GM21381 (cell line): ENCODE data around the gene TLL1.

ENCODE experiments used
- ATAC-seq: cut with Tn5 transposase; IDR thresholded peaks from one replicate; pipeline ENCODE4 v1.9.1; 2021; ENCODE audit warnings: mild to moderate bottlenecking, moderate library complexity; ENCODE audit not compliant: unreplicated experiment

Gene TLL1

DNA sequence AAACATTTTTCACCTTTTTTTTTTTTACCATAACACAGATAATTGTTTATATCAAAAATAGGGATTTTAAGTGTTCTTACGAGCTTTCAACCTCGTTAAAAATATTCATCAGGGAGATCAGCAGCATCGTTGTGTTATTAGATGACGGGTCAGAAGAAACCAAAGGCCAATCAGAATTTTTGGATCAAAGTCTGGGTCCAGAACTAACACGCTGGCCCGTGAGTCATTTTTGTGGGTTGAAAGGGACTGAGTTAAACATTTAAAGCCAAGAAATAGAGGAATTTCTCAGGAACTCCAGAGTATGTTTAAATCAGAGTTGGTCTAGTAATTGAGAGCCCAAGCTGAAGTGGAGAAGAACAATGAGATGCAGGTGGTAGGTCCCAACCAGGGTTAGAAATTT, 170.8 kb downstream of the TLL1 start:
- no peak for ATAC-seq

DNA sequence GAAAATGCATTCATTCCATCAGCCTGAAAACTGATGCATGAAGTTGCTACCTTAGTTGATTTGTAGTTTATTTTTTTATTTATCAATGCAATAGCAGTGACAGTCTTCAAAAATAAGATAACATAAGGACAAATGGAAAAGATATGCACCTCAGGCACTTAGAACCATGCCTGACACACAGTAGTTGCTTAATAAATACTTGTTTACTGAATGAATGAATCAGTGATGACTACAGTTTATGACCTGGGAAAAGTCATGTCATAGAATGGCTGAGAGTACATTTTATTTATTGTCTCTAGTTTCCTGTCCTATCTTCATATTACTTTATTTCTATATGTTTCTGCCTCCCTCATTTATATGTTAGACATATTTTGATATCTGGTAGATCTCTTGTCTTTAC, 171.8 kb downstream of the TLL1 start:
- no peak for ATAC-seq

DNA sequence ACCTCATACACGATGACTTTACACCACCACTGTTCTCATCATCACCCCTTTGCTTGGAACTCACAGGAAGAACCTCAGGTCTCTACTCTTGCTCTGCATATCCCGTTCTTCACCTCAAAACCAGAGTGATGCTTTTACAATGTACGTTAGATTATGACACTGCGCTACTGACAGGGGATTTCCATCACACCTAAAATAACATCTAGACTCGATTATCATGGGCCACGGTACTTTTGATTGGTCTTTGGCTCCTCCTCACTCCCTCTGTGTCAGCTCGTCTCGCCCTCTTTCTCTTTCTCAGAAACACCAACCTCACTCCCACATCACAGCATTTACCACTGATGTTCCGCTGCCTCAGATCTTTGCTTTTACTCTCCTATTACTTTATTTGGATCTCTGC, 172.4 kb downstream of the TLL1 start:
- peak; percentile 77 for ATAC-seq

DNA sequence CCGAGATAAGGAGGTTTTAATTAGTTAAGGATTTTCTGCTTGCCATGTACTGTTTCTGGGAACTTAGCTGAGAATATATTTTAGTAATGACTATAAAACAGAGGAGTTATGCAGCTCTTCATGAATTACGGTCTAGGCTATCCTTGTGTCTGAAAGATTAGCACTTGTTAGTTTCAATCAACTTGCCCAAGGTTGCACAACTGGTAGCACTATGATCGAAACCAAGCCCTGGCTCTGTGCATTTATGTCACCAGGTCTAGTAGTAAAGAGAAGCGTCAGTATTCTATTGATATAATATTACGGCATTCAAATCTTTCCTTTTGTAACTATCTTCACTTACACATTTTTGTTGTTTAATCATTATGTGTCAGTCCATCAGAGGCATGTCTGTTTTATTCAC, 176.0 kb downstream of the TLL1 start:
- no peak for ATAC-seq

DNA sequence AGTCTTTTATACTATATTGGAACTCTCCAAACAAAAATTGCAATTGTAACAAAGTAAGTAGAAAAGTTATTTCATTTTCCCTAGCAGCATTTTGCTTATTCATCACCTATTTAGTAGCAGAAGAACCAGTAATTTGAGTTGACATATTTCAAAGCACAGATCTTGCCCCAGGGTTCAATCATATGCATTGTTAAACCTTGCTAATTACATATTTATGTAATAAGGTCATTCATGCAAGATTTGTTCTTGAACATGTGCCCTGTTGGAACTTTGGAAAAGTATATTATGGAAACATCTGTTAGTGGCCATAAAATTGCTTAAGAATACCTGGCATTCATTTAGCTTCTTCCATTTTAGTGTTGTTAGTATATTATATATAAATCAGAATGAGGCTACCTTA, 191.7 kb downstream of the TLL1 start:
- no peak for ATAC-seq

DNA sequence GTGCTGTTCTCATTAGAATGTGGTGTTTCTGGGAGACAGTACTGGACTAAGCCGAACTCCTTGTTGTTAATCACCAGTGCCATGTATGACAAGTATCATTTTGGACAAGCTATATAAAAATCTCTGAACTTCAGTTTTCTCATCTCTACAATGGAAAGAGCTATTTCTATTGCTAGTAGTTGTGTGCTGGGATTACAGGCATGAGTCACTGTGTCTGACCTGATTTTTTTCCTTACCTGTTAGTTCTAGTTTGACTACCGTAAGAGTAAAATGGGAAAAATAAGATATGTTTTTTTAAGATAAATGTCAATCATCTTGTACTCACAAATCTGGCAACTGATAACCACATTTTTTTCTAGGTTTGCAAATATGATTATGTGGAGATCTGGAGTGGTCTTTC, 192.3 kb downstream of the TLL1 start:
- ATAC-seq, result no peak

DNA sequence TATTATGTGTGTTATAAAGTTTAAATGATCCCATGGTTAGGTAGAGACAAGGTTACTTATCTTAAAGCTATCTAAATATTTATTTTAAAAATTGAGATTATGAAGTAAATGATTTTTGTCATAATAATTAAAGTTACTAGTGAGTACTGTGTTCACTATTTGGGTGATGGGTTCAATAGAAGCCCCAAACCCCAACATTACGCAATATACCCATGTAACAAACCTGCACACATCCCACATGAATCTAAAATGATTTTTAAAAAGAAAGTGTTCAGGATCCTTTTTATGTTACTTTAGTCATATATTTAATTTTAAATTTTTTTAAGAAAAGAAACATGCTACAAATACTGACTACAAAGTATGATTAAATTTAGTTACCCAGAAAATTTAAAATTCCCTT, 193.9 kb downstream of the TLL1 start:
- ATAC-seq, result no peak

DNA sequence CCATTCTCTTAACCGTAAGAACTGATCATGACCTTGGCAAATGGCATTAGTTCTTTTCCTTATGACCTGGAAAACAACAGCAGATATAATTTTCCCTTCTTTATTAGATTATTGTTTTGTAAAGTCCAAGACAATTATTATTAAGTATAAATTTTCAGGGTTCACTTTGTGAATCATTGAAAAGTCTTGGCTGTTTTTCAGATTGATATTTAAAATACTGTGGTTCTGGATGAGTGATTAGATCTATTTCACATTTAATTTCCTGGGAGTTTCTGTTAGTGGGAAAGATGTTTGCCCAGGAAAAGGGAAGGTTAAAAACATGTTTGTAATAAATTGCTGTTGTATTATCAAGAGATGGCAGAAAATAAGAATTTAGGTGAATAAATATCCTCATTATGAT, 194.9 kb downstream of the TLL1 start:
- no peak for ATAC-seq

DNA sequence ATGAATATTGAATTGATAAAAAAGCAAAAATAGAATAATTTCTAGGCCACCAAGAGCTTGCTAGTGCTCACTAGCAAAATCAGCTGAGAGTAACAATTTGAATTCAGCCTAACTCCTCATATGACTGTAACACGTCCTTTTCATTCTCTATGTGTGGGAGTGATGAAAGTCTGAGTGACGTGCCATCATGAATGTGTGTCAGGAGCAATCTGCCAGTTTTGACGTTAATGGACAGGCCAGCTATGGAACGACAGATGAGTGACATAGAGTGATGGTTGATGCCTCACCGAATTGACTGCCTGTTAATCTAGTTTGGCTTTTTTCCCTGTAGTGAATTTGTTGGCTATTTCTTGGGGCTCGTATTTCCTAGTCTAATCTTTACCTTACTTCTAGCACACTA, 200.7 kb downstream of the TLL1 start:
- ATAC-seq, result no peak

DNA sequence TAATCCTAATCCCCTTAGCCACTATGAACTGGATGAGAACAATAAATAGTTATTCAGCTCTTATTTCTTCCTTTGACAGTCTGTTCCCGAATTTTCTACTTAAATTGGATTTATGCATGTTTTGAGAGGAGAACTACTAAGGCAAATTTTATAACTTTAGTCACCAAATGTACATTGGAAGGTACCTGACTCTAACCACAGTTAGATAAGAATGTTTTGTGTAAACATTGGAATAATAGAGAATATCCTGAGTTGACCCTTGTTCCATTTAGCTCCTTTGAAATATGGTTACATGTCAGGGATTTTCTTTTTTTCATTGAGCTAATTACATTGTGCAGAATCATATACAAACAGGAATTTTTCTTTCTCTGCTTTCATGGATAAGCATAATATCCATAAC, 202.6 kb downstream of the TLL1 start:
- ATAC-seq, result no peak

DNA sequence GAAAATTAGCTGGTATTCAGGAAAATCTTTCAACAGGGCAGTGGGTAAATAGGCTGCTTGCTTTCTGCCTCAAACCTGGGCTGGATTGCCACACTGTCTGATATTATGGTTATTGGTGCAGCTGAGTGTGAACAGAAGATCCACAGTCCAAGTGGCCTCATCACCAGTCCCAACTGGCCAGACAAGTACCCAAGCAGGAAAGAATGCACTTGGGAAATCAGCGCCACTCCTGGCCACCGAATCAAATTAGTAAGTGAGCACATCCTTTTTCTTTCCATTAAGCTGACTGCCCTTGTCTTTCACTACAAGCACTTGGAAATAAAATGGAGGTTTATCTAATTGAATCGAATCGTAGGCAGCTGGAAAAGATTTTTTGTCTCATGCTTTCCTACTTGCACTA, 204.7 kb downstream of the TLL1 start:
- no peak for ATAC-seq

DNA sequence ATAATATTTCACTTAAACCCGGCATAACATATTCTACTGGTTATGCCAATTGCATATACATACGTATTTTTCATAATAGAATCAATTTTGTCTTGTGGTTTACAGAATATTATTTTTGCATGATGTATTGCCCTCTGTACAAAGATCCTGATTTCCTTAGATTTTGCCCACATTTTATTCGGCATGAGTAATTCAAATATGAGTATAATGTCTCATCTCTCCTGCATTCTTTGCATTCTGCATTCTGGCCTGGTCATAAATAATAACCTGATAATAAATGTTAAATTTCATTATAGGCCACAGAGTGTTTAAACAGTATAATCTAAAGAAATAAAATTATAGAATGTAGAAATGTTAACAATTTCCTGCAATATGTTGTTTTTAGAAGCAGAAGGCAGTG, 205.3 kb downstream of the TLL1 start:
- ATAC-seq, result no peak

DNA sequence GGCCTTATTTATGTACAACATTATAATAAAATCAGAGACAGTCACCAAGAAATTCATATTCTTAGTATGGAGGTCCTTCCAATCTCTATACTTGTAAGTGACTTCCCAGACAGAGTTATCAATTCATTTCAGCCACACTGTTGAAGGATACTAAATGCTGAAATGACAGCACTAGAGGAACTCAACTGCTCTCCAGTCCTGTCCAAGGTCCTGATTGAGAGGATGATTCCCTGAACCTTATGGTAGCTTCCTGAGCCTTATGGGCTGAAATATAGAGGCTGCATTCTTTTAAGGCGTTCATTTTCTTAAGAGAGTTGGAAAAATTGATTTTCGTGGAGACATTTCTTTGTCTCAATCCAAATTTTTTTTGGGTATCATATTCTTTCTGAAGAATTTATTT, 205.9 kb downstream of the TLL1 start:
- no peak for ATAC-seq

DNA sequence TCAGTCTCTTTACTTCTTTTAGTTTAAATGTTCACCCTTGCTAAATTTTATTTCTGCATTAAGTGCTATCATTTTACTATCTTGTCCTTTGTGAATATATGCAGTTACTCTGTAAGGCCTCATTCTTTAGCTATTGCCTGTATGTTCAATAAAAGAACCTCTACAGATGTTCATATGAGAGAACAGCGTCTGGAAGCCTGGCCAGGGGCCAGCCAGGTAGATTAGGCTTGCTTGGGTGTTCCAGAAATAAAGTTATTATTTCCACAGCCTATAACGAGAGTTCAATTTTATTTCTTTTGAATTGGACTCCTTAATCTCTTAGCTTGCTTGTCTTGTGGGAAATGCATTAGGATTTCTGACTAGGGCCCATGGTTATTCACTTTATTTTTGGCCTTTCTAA, 214.5 kb downstream of the TLL1 start:
- ATAC-seq, result no peak

DNA sequence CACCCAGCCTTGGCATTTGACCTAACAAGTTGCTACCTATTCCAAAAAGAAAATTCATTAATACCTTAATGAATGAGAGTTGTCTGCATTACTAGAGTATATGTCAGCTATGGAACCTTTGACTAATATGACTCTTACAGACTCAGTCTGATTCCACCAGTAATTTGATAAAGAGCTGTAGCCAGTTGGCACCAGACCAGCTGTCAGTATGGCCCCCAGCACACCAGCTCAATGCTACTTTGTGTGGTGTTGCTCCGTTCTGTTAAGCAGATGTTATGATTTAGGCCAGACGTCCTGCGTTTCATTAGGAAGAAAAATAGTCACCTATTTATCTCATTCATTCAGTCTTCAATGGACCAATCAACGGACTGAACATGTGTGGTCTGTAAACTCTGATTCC, 215.5 kb downstream of the TLL1 start:
- ATAC-seq, result no peak

DNA sequence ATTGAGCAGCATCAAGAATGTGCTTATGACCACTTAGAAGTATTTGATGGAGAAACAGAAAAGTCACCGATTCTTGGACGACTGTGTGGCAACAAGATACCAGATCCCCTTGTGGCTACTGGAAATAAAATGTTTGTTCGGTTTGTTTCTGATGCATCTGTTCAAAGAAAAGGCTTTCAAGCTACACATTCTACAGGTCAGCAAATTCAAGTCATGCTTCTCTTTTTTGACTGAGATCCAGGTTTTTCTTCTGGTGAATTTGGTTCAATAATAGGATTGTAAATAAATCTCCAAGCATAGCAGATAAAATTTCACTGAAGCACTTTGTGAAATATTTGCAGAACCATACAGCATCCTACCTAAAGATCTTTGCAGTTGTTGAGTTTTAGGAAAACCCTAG, 218.1 kb downstream of the TLL1 start:
- ATAC-seq, result no peak

DNA sequence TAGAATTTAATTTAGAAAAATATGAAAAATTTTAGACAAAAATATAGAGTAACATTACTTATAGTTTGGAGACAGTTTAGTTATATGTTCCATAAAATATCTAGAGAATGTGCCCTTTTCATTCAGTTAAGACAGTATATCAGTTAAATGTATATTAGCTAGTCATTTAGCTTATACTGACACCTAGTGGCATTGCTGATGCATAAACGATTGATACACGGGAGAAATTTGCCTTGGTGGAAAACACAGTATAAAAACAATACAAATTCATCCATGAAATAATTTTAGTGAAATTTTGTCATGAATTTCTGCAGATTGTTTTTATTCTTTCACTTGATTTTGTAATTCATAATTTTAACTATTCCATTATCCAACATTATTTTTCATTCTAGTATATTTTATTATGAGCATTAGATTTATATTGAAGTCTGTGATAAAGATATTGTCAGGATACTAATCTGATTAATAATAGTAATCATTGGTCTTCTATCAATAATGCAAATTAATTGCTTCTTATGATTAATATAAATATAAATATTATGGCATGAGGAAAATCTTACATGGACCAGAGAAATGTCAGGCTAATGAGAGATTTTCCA, 219.0 kb downstream of the TLL1 start:
- ATAC-seq, result peak; percentile 55

DNA sequence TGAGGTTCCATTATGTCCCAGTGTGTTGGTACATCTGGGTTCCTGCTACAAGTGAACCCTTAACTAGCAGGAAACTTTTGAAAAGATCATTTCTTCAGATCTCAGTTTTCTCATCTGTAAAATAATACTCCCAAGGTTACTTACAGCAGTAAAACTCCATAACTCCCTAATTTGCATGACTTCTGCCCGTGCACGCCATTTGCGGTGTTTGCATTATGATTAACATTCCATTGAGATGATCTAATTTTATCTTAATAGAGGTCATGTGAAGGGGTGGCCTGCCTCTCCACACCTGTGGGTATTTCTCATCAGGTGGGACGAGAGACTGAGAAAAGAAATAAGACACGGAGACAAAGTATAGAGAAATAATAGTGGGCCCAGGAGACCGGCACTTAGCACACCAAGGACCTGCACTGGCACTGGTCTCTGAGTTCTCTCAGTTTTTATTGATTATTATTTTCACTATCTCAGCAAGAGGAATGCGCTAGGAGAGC, 219.8 kb downstream of the TLL1 start:
- ATAC-seq, result no peak

DNA sequence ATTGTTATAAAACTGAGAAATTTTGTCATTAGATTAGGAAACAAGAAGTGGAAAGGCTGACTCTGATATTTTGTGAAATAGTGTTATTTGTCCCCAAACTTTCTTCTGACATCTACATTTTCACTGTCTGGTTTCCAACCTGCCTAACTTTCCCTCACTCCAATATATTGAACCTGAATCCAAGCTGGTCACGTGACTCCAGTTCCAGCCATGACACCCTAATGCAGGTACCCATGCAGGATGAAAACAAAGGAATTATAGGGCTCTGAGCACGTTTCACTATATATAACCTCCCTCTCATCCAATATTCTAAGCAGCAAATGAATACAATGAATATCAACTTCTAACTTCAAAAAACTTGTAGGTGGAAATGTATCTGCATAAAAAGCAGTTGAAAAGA, 231.6 kb downstream of the TLL1 start:
- ATAC-seq, result no peak

DNA sequence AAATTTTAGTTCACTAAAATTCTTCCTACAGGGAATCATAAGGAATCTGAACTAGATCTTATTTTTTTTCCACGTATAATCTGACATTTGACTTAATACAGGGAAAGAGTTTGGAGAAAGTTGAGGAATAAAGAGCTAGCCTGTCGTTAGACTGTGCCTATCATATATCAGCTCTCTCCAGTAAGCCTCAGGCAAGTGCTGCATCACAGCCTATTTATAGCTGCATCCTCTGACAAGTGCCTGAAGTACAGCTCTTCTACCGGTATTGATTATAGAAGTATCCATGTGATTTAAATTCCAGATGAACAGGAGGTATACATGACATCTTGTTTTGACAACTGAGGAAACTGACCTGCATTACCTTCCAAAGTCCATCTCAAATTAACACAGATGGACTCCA, 248.9 kb downstream of the TLL1 start:
- no peak for ATAC-seq

DNA sequence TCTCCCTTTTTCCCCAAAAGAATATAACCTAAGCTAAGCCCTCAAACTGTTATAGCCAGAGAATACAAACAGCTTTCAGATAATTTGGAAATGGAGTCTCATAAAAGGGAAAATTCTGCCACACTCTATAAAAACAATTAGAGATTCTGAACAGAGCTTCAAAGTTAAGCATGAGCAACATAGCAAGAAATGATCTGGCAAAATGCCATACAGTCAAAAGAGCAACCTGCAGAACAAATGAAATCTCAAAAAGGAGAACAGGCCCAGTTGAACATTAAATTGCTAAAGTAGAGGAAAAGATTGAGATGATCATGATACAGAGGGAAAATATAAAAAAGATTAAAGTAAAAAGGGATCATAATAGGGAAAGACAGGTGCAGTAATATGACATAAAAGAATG, 250.5 kb downstream of the TLL1 start:
- no peak for ATAC-seq

DNA sequence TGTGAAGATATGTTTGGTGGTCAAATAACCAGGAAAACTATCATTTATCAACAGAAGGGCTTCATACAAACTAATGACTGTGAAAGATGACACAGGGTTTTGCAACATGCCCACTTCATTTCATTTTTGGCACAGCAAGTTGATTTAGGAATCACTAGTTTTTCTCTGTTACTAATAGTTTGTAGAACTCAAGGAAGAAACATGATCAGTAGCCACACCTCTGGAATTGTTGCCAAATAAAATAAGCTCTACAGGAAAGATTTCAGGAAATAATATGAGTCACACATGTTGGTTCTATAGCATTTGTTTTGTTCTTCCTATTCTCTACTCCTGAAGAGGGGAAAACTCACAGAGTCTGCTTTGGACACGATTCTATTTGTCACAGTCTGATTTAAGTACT, 255.4 kb downstream of the TLL1 start:
- no peak for ATAC-seq

DNA sequence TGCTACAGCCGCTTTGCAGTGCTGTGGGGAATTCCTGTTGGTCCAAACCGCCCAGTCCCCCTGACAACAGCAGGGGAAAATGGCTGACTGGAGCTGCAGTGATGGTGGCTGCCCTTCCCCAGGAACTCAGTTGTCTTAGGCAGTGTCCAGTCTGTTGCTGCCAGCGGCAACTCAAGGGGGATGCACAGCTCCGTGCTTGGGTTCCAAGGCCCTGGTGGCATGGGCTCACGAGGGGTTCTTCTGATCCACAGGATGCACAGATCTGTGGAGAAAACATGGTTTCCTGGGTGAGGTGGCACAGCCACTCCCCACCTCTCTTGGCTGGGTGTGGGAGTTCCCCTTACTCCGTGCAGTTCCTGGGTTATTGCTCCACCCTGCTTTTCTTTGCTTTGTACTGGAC, 261.2 kb downstream of the TLL1 start:
- ATAC-seq, result no peak

DNA sequence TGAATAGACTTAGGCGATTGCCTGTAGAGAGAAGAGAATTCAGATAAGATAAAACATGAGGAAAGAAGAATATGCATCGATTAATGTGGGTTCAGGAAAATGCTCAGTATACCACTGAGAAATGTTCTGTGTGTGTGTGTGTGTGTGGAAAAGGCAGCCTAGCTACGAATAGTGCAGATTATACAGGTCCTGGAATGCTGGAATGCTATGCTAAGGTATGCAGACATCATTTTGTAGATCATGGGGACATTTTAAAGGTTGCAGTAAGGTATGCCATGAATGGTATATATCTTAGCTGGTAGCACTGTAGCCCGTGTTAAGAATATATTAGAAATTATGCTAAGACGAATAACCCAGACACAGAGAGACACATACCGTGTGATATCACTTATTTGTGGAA, 267.9 kb downstream of the TLL1 start:
- ATAC-seq, result no peak
